Measurements from ENCODE around the gene ENTPD5. TPM values are rescaled to one million over a fixed set of nuclear protein-coding genes. Genes with fewer than 3 reads are reported as not detected.
A peak's percentile ranks its signal among the peaks of the same experiment; 100 is the strongest.
"Not testable (repeated sequence)": the region's sequence is repeated elsewhere in the genome, so short reads cannot be mapped to it uniquely, and the experiment has no call there.

The ENTPD5 gene
- total and polyA plus RNA-seq, 2 donors (not counting 1 experiment from before 2014, with no cell fraction given) = 9.6 to 13.7 TPM

- Histone ChIP-seq H3K9ac (ENCODE audit: insufficient read depth, low read length) (no peak overlapping the region), H3K4me3 (replicated peaks in 1 of 4; ENCODE audit: control extremely low read depth in 1 of 4, insufficient read depth in 1 of 4, low read depth in 3 of 4, low read length in 4 of 4) (no peak overlapping the region), H3K4me1 (ENCODE audit: control insufficient read depth, extremely low read depth, insufficient read depth, low read length) (no peaks in the 10 kb centered on the region), H3K36me3 (ENCODE audit: control insufficient read depth, insufficient read depth, low read length) (peaks cover 9% of the 10 kb centered on the region), H3K4me2 (ENCODE audit: extremely low read depth, insufficient read depth, low read length) (no peak overlapping the region), H4K20me1 (ENCODE audit: control insufficient read depth, extremely low read depth, insufficient read depth, low read length) (no peaks in the 10 kb centered on the region), H2AFZ (ENCODE audit: low read length) (no peak overlapping the region), H3K9me3 (ENCODE audit: control insufficient read depth, insufficient read depth, low read depth, low read length) (no peaks in the 10 kb centered on the region), H3K79me2 (ENCODE audit: control insufficient read depth, insufficient read depth, low read length) (no peaks in the 10 kb centered on the region), H3K27ac (ENCODE audit: insufficient read depth, low read length) (no peak overlapping the region), H3K27me3 (ENCODE audit: control insufficient read depth, insufficient read depth, low read length) (no peaks in the 10 kb centered on the region)
- TF ChIP-seq CTCF (conservative IDR thresholded peaks at IDR 0.05 in 1 of 2, IDR thresholded peaks at IDR 0.05 in 1 of 2; ENCODE audit: low read depth in 1 of 2, low read length in 2 of 2) = peak; percentile 19 to 21
- TF ChIP-seq EZH2 (IDR thresholded peaks at IDR 0.05; ENCODE audit: low read length, missing control alignments) = no peak
- peak in 1 of 2 donors; percentile 13 for DNase-seq (ENCODE audit: low read depth in 2 of 2)
Observed at GRCh38 chr14:73935666-73936065, 83.4 kb downstream of the ENTPD5 start.

DNA sequence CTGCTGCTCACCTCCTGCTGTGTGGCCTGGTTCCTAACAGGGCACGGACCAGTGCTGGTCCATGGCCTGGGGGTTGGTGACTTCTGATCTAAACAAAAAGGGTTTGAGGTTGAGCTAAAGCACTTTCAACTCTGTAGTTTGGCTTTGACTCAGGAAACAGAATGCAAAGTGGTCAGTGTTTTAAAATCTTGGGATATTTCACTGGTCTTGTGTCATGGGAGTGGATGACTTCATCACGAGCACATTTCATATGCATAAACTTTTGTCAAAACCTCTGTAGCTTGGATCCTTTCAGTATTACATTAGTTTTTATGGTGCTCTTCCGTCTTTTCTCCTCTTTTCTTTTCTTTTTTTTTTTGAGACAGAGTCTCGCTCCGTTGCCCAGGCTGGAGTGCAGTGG, 94.8 kb downstream of the ENTPD5 start:
- Histone ChIP-seq H2AFZ (ENCODE audit: low read length) (no peak overlapping the region), H4K20me1 (ENCODE audit: control insufficient read depth, extremely low read depth, insufficient read depth, low read length) (no peaks in the 10 kb centered on the region)
- peak in 1 of 2 donors; percentile 20 for DNase-seq (ENCODE audit: low read depth in 2 of 2)

DNA sequence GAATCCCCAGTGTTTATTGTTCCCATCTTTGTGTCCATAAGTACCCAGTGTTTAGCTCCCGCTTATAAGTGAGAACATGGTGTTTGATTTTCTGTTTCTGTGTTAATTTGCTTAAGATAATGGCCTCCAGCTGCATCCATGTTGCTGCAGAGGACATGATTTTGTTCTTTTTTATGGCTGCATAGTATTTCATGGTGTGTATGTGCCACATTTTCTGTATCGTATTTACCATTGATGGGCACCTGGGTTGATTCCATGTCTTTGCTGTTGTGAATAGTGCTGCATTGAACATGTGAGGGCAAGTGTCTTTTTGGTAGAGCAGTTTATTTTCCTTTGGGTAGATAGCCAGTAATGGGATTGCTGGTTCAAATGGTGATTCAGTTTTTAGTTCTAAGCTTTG, 99.6 kb downstream of the ENTPD5 start:
- H3K36me3 ChIP-seq (ENCODE audit: control insufficient read depth, insufficient read depth, low read length); H3K4me2 ChIP-seq (ENCODE audit: extremely low read depth, insufficient read depth, low read length): not testable (repeated sequence)

More for the DNA sequence above, 94.8 kb downstream of the ENTPD5 start:
- no peak for TF ChIP-seq CTCF (conservative IDR thresholded peaks at IDR 0.05 in 1 of 2, IDR thresholded peaks at IDR 0.05 in 1 of 2; ENCODE audit: low read depth in 1 of 2, low read length in 2 of 2)
- no peak for TF ChIP-seq EZH2 (IDR thresholded peaks at IDR 0.05; ENCODE audit: low read length, missing control alignments)
- H3K27me3 ChIP-seq (ENCODE audit: control insufficient read depth, insufficient read depth, low read length) = no peaks in the 10 kb centered on the region
- no peaks in the 10 kb centered on the region for H3K79me2 ChIP-seq (ENCODE audit: control insufficient read depth, insufficient read depth, low read length)
- no peak overlapping the region for H3K4me2 ChIP-seq (ENCODE audit: extremely low read depth, insufficient read depth, low read length)
- peaks cover 2% of the 10 kb centered on the region for H3K4me1 ChIP-seq (ENCODE audit: control insufficient read depth, extremely low read depth, insufficient read depth, low read length)
- no peak overlapping the region for H3K4me3 ChIP-seq (replicated peaks in 1 of 4; ENCODE audit: control extremely low read depth in 1 of 4, insufficient read depth in 1 of 4, low read depth in 3 of 4, low read length in 4 of 4)
- no peaks in the 10 kb centered on the region for H3K9me3 ChIP-seq (ENCODE audit: control insufficient read depth, insufficient read depth, low read depth, low read length)
- H3K36me3 ChIP-seq (ENCODE audit: control insufficient read depth, insufficient read depth, low read length) = peaks cover 13% of the 10 kb centered on the region
- no peak overlapping the region for H3K27ac ChIP-seq (ENCODE audit: insufficient read depth, low read length)
- no peak overlapping the region for H3K9ac ChIP-seq (ENCODE audit: insufficient read depth, low read length)

More for the DNA sequence above, 99.6 kb downstream of the ENTPD5 start:
- H3K4me1 ChIP-seq (ENCODE audit: control insufficient read depth, extremely low read depth, insufficient read depth, low read length); H3K79me2 ChIP-seq (ENCODE audit: control insufficient read depth, insufficient read depth, low read length); H3K27me3 ChIP-seq (ENCODE audit: control insufficient read depth, insufficient read depth, low read length); H3K4me3 ChIP-seq (replicated peaks in 1 of 4; ENCODE audit: control extremely low read depth in 1 of 4, insufficient read depth in 1 of 4, low read depth in 3 of 4, low read length in 4 of 4); H3K9ac ChIP-seq (ENCODE audit: insufficient read depth, low read length); H3K9me3 ChIP-seq (ENCODE audit: control insufficient read depth, insufficient read depth, low read depth, low read length); H2AFZ ChIP-seq (ENCODE audit: low read length); H4K20me1 ChIP-seq (ENCODE audit: control insufficient read depth, extremely low read depth, insufficient read depth, low read length); DNase-seq (ENCODE audit: low read depth in 2 of 2); H3K27ac ChIP-seq (ENCODE audit: insufficient read depth, low read length): not testable (repeated sequence)
